Measurements from ENCODE around the gene LETMD1. TPM values are rescaled to one million over a fixed set of nuclear protein-coding genes. Genes with fewer than 3 reads are reported as not detected.

Gene LETMD1
- total and polyA plus RNA-seq, 2 of the 13 experiments (the other 11 are each of a cell fraction or from before 2014, with no cell fraction given) = 43.3 to 87.7 TPM

- TF ChIP-seq PRDM10 (CRISPR knock-in tag; IDR thresholded peaks at IDR 0.05; ENCODE audit: low read depth) = peak; percentile 75; the same call in 1 of the 2 replicates
- TF ChIP-seq TAF15 (IDR thresholded peaks at IDR 0.05; ENCODE audit: low read depth, low read length, poor library complexity, severe bottlenecking) = peak; percentile 62
- no peak for TF ChIP-seq ATAD3A (CRISPR knock-in tag; IDR thresholded peaks at IDR 0.05)
- no peak for TF ChIP-seq RFX1 (IDR thresholded peaks at IDR 0.05)
- peak; percentile 96 for TF ChIP-seq ZBTB34 (CRISPR knock-in tag; IDR thresholded peaks at IDR 0.05)
- TF ChIP-seq ZNF354B (CRISPR knock-in tag; IDR thresholded peaks at IDR 0.05) = 0 out of 2 replicates have a peak, but pooled peaks have one; percentile 79
- TF ChIP-seq CENPT (CRISPR knock-in tag; IDR thresholded peaks at IDR 0.05; ENCODE audit: low read depth) = peak; percentile 82
- TF ChIP-seq ELF4 (CRISPR knock-in tag; IDR thresholded peaks at IDR 0.05; ENCODE audit: borderline replicate concordance) = no peak
- TF ChIP-seq PRDM4 (CRISPR knock-in tag; IDR thresholded peaks at IDR 0.05; ENCODE audit: borderline replicate concordance) = no peak
- no peak for TF ChIP-seq SIX4 (CRISPR knock-in tag; IDR thresholded peaks at IDR 0.05)
- TF ChIP-seq, protein P1, sequence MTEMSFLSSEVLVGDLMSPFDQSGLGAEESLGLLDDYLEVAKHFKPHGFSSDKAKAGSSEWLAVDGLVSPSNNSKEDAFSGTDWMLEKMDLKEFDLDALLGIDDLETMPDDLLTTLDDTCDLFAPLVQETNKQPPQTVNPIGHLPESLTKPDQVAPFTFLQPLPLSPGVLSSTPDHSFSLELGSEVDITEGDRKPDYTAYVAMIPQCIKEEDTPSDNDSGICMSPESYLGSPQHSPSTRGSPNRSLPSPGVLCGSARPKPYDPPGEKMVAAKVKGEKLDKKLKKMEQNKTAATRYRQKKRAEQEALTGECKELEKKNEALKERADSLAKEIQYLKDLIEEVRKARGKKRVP (CRISPR knock-in tag; IDR thresholded peaks at IDR 0.05) = peak in 1 of 2 experiments; percentile 56; a peak in 2 of 4 replicates
- peak; percentile 19; the same call in 1 of the 2 replicates for TF ChIP-seq ZSCAN12 (CRISPR knock-in tag; IDR thresholded peaks at IDR 0.05)
- TF ChIP-seq IRX3 (CRISPR knock-in tag; IDR thresholded peaks at IDR 0.05; ENCODE audit: borderline replicate concordance, low read depth) = peak; percentile 91
- TF ChIP-seq REL (CRISPR knock-in tag; conservative IDR thresholded peaks at IDR 0.05) = peak; percentile 91; the same call in 1 of the 2 replicates
- peak; percentile 71 for TF ChIP-seq TEAD3 (CRISPR knock-in tag; optimal IDR thresholded peaks at IDR 0.05; ENCODE audit: borderline replicate concordance)
- no peak for TF ChIP-seq CEBPG (CRISPR knock-in tag; IDR thresholded peaks at IDR 0.05)
- TF ChIP-seq MBNL3 (CRISPR knock-in tag; conservative IDR thresholded peaks at IDR 0.05) = no peak
- TF ChIP-seq ZNF251 (CRISPR knock-in tag; IDR thresholded peaks at IDR 0.05) = no peak
- peak; percentile 77 for TF ChIP-seq KDM2A (CRISPR knock-in tag; IDR thresholded peaks at IDR 0.05; ENCODE audit: borderline replicate concordance, low read depth)
Observed at GRCh38 chr12:51025836-51026638, 22.1 kb upstream of the LETMD1 start, which contains the start of gene SLC11A2 (continued).
